Hepatocyte (in vitro differentiated cells): Measurements from ENCODE around the gene SLC34A1. TPM values are rescaled to one million over a fixed set of nuclear protein-coding genes. Genes with fewer than 3 reads are reported as not detected.

Experiments
- DNase-seq: peaks from one replicate; pipeline ENCODE4 v3.0.0-alpha.2; 2016; ENCODE audit warnings: low spot score
- H2AFZ ChIP-seq: fragments of 200-600 bp; sonication (generic); 2 replicates; pipeline ENCODE4 v1.6.0; 2016; ENCODE audit warnings: antibody characterized with exemption, mild to moderate bottlenecking
- H3K27ac ChIP-seq: fragments of 200-600 bp; sonication (generic); 2 replicates; pipeline ENCODE4 v1.5.1; 2016; ENCODE audit warnings: mild to moderate bottlenecking
- H3K27me3 ChIP-seq: fragments of 200-600 bp; sonication (generic); 2 replicates; pipeline ENCODE4 v1.6.1; 2016
- H3K36me3 ChIP-seq: fragments of 200-600 bp; sonication (generic); replicated peaks from 2 replicates; pipeline ENCODE4 v1.5.1; 2016; ENCODE audit warnings: low read depth; ENCODE audit not compliant: insufficient read depth
- H3K4me1 ChIP-seq: fragments of 200-600 bp; sonication (generic); 2 replicates; pipeline ENCODE4 v1.5.1; 2016; ENCODE audit warnings: mild to moderate bottlenecking, moderate library complexity; ENCODE audit not compliant: insufficient read depth
- H3K4me2 ChIP-seq: fragments of 200-600 bp; sonication (generic); 2 replicates; pipeline ENCODE4 v1.6.0; 2016
- H3K4me3 ChIP-seq: fragments of 200-600 bp; sonication (generic); 2 replicates; pipeline ENCODE4 v1.5.1; 2016; ENCODE audit warnings: mild to moderate bottlenecking
- H3K79me2 ChIP-seq: fragments of 200-600 bp; sonication (generic); 2 replicates; pipeline ENCODE4 v1.6.0; 2017; ENCODE audit warnings: mild to moderate bottlenecking
- H3K9me2 ChIP-seq: fragments of 200-600 bp; sonication (generic); replicated peaks from 2 replicates; pipeline ENCODE4 v1.6.0; 2017; ENCODE audit warnings: mild to moderate bottlenecking; ENCODE audit not compliant: insufficient read depth
- H3K9me3 ChIP-seq: fragments of 200-600 bp; sonication (generic); 2 replicates; pipeline ENCODE4 v1.5.1; 2016; ENCODE audit warnings: low read depth, mild to moderate bottlenecking
- H4K20me1 ChIP-seq: fragments of 200-600 bp; sonication (generic); 2 replicates; pipeline ENCODE4 v1.6.0; 2016; ENCODE audit warnings: mild to moderate bottlenecking; ENCODE audit not compliant: insufficient read depth, poor library complexity, severe bottlenecking
- EZH2 ChIP-seq: fragments of 200-600 bp; sonication (generic); IDR thresholded peaks from 2 replicates; pipeline ENCODE4 v1.6.1; 2016; ENCODE audit warnings: antibody characterized with exemption, mild to moderate bottlenecking, borderline replicate concordance
- EZH2phosphoT487 ChIP-seq: fragments of 200-600 bp; sonication (generic); IDR thresholded peaks from one replicate; pipeline ENCODE4 v1.6.1; 2018; ENCODE audit warnings: antibody characterized with exemption, mild to moderate bottlenecking, low read depth, moderate library complexity; ENCODE audit not compliant: unreplicated experiment, severe bottlenecking
- WGBS: methylation state at CpG from one replicate; pipeline ENCODE4 v1.1.6; 2016; ENCODE audit warnings: low lambda C conversion rate; ENCODE audit errors: missing lambda C conversion rate; 5-methylcytosine and 5-hydroxymethylcytosine counted together
- polyA plus RNA-seq: library from polyadenylated mRNA; unstranded; fragments of >200 nt; fragmentation: Nextera tagmentation; extraction: Ambion mirVana; gene quantifications from 2 replicates; pipeline ENCODE4 v1.2.1, GENCODE V29; 2016
- total RNA-seq: library from RNA; depleted of rRNA; stranded (reverse); fragments of >200 nt; gene quantifications from 2 replicates; pipeline ENCODE4 v1.2.3, GENCODE V29; 2014
- TF ChIP-seq, protein P1 (sequence below): fragments of 200-600 bp; sonication (generic); IDR thresholded peaks from 2 replicates; pipeline ENCODE4 v1.5.1; 2016; ENCODE audit warnings: antibody characterized with exemption, mild to moderate bottlenecking; ENCODE audit not compliant: poor library complexity

The SLC34A1 gene
- total and polyA plus RNA-seq, 2 experiments from 2014 or later, result not detected

DNA sequence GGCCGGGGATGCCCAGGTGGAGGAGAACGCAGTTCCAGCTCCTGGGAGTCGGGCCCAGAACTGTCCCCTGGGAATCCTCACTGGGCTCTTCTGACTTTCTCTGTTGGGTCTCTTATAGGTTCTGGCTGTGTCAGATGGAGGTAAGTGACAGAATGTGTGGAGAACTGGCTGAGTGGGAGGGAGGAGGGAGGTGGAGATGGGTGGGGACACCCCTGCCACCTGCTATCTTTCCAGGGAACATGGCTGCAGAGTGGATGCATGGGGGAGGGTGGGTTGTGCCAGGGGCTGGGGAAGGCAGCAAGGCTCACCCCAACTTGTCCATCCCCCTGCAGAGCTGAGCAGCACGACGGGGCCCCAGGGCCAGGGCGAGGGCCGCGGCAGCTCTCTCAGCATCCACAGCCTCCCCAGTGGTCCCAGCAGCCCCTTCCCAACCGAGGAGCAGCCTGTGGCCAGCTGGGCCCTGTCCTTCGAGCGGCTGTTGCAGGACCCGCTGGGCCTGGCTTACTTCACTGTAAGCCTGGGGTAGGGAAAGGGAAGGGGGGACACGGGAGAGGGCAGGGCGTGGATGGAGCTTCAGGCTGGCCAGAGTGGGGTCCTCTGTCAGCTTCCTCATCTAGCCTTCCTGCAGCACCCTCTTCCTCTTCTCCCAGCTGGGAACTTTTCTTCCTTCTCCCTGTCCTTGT, 18.2 kb upstream of the SLC34A1 start:
- whole genome bisulfite sequencing, result 70% methylated on average over 14 of the region's 14 CpGs
- Histone ChIP-seq H3K4me1 (peaks cover 29% of the 10 kb centered on the region), H3K27me3 (no peaks in the 10 kb centered on the region), H2AFZ (peak overlapping the region; percentile 91), H3K9me2 (no peaks in the 10 kb centered on the region), H3K9me3 (no peaks in the 10 kb centered on the region), H3K79me2 (no peaks in the 10 kb centered on the region), H3K27ac (peak overlapping the region; percentile 99), H3K36me3 (no peaks in the 10 kb centered on the region), H3K4me3 (no peak overlapping the region), H3K4me2 (peak overlapping the region; percentile 92), H4K20me1 (no peaks in the 10 kb centered on the region)
- no peak for TF ChIP-seq EZH2
- no peak for TF ChIP-seq EZH2phosphoT487
- TF ChIP-seq, protein P1, sequence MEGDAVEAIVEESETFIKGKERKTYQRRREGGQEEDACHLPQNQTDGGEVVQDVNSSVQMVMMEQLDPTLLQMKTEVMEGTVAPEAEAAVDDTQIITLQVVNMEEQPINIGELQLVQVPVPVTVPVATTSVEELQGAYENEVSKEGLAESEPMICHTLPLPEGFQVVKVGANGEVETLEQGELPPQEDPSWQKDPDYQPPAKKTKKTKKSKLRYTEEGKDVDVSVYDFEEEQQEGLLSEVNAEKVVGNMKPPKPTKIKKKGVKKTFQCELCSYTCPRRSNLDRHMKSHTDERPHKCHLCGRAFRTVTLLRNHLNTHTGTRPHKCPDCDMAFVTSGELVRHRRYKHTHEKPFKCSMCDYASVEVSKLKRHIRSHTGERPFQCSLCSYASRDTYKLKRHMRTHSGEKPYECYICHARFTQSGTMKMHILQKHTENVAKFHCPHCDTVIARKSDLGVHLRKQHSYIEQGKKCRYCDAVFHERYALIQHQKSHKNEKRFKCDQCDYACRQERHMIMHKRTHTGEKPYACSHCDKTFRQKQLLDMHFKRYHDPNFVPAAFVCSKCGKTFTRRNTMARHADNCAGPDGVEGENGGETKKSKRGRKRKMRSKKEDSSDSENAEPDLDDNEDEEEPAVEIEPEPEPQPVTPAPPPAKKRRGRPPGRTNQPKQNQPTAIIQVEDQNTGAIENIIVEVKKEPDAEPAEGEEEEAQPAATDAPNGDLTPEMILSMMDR, result no peak
- no peak for DNase-seq

DNA sequence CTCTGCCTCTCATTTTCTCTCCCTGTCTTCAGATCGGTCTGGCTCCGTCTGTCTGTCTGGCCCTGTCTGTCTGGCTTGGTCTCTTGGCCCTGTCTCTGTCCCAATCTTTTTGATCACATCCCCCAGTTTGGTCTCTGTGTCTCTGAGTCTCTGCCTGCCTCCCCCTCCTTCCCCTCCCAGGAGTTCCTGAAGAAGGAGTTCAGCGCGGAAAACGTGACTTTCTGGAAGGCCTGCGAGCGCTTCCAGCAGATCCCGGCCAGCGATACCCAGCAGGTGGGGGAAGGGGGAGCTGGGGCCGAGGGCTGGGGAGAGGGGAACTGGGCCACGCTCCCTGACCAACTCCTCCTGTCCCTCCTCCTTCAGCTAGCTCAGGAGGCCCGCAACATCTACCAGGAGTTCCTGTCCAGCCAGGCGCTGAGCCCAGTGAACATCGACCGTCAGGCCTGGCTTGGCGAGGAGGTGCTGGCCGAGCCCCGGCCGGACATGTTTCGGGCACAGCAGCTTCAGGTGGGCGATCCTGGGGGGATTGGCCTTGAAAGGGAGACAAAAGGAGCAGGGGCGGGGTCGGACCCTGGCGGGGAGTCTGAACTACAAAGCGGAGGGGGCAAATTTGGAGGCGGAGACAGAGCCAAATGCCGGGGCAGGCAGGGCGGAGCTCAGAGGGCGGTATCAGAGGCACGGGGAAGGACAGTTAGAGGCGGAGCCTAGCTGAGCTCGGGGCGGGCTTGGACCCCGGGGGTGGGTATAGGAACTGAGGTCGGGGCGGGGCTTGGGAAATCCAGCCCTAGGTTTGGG, 17.5 kb upstream of the SLC34A1 start:
- Histone ChIP-seq H3K4me3 (peak overlapping the region; percentile 31), H3K4me2 (peak overlapping the region; percentile 92), H4K20me1 (no peaks in the 10 kb centered on the region), H3K9me2 (no peaks in the 10 kb centered on the region), H3K4me1 (peaks cover 29% of the 10 kb centered on the region), H2AFZ (peak overlapping the region; percentile 91), H3K36me3 (no peaks in the 10 kb centered on the region), H3K27ac (peak overlapping the region; percentile 99), H3K79me2 (peaks cover 5% of the 10 kb centered on the region), H3K27me3 (no peaks in the 10 kb centered on the region), H3K9me3 (no peaks in the 10 kb centered on the region)
- TF ChIP-seq EZH2phosphoT487, result no peak
- TF ChIP-seq EZH2, result no peak
- TF ChIP-seq, protein P1, result no peak
- DNase-seq, result peak; percentile 97
- WGBS, result 6% methylated on average over 27 of the region's 36 CpGs

DNA sequence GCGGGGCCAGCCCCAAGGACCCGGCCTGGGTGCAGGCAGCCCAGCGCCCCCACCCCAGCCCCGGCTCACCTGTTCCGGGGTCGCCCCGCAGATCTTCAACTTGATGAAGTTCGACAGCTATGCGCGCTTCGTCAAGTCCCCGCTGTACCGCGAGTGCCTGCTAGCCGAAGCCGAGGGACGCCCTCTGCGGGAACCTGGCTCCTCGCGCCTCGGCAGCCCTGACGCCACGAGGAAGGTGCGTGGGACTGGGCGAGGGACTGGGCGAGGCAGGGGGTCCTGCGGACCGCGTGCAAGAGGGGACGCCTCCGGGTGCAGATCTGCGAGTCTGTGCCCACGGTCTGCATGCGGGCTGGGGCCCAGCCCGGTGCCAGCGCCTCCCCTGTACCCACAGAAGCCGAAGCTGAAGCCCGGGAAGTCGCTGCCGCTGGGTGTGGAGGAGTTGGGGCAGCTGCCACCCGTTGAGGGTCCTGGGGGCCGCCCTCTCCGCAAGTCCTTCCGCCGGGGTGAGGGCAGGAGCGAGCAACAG, 16.8 kb upstream of the SLC34A1 start:
- Histone ChIP-seq H3K4me2 (peak overlapping the region; percentile 92), H3K36me3 (no peaks in the 10 kb centered on the region), H3K4me3 (no peak overlapping the region), H3K79me2 (peaks cover 5% of the 10 kb centered on the region), H2AFZ (peak overlapping the region; percentile 66), H3K9me2 (no peaks in the 10 kb centered on the region), H4K20me1 (no peaks in the 10 kb centered on the region), H3K27ac (peak overlapping the region; percentile 8), H3K27me3 (no peaks in the 10 kb centered on the region), H3K9me3 (no peaks in the 10 kb centered on the region), H3K4me1 (peaks cover 28% of the 10 kb centered on the region)
- no peak for DNase-seq
- TF ChIP-seq EZH2phosphoT487 (no peak), EZH2 (no peak)
- TF ChIP-seq, protein P1, result no peak
- WGBS, result 41% methylated on average over 40 of the region's 46 CpGs
